ENCODE results near the gene AGAP2. TPM values are rescaled to one million over a fixed set of nuclear protein-coding genes. Genes with fewer than 3 reads are reported as not detected.

The AGAP2 gene
- polyA plus RNA-seq, 1 experiment: 0.05 TPM

DNA sequence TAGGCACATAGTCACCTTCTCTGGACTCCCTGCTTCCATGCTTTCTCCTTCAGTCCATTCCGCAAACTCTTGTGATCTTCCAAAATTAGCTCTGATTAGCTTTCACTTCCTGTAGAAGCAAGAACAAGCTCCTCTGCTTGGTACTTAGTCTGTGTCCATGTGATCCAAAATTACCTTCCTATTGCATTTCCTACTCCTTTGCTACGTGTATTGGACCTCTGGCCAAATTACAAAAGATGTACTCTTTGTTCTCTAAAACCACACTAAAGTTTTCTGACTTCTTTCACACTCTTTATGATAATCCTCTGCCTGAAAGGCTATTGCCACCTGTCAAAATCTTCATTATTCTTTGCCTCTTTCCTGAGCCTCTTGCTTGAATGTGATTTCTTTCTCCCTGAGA, 43.3 kb upstream of the AGAP2 start:
- H3K27me3 ChIP-seq (ENCODE audit: control insufficient read depth, insufficient read depth, low read length): no peaks in the 10 kb centered on the region
- H3K36me3 ChIP-seq (ENCODE audit: control insufficient read depth, insufficient read depth, low read length): peaks cover 9% of the 10 kb centered on the region
- DNase-seq (ENCODE audit: low read depth): no peak
- no peak overlapping the region for H3K4me3 ChIP-seq (ENCODE audit: low read depth, low read length)
- TF ChIP-seq, protein P1, sequence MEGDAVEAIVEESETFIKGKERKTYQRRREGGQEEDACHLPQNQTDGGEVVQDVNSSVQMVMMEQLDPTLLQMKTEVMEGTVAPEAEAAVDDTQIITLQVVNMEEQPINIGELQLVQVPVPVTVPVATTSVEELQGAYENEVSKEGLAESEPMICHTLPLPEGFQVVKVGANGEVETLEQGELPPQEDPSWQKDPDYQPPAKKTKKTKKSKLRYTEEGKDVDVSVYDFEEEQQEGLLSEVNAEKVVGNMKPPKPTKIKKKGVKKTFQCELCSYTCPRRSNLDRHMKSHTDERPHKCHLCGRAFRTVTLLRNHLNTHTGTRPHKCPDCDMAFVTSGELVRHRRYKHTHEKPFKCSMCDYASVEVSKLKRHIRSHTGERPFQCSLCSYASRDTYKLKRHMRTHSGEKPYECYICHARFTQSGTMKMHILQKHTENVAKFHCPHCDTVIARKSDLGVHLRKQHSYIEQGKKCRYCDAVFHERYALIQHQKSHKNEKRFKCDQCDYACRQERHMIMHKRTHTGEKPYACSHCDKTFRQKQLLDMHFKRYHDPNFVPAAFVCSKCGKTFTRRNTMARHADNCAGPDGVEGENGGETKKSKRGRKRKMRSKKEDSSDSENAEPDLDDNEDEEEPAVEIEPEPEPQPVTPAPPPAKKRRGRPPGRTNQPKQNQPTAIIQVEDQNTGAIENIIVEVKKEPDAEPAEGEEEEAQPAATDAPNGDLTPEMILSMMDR (IDR thresholded peaks at IDR 0.05; ENCODE audit: insufficient read depth, low read depth, low read length): no peak
- POLR2A ChIA-PET: interaction anchor here (0.6 kb wide), 1 partner anchor 51 kb away, joined by 3 read pairs; no protein-coding TSS in a partner anchor
- CTCF ChIA-PET: interaction anchor here (0.5 to 1.1 kb wide), 5 partner anchors 10 to 457 kb away, joined by 3 to 5 read pairs (median 4); partner anchors contain the start of genes EEF1AKMT3 and METTL1

DNA sequence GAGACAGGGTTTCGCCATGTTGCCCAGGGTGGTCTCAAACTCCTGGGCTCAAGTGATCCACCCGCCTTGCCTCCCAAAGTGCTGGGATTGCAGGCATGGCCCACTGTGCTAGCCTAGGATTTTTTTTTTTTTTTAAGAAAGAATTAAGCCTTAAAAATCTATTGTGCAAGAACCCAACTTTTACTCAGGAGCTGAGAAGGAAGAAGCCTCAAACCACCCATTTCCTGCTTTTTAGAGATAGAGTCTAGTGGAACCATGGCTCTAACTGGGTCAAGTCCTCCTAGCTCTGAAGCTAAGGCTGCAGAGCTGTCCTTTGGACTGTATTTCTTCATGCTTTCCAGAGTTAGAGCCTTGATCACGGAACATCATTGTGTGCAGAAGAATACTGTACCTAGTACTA, 42.7 kb upstream of the AGAP2 start:
- TF ChIP-seq, protein P1 (IDR thresholded peaks at IDR 0.05; ENCODE audit: insufficient read depth, low read depth, low read length): no peak
- Histone ChIP-seq H3K27me3 (ENCODE audit: control insufficient read depth, insufficient read depth, low read length) (no peaks in the 10 kb centered on the region), H3K36me3 (ENCODE audit: control insufficient read depth, insufficient read depth, low read length) (peaks cover 9% of the 10 kb centered on the region), H3K4me3 (ENCODE audit: low read depth, low read length) (no peak overlapping the region)
- ChIA-PET CTCF (interaction anchor here (1.0 to 1.2 kb wide), 5 partner anchors 9 to 124 kb away, joined by 3 to 5 read pairs (median 4); partner anchors contain the start of genes EEF1AKMT3 and METTL1), POLR2A (interaction anchor here (0.6 kb wide), 1 partner anchor 51 kb away, joined by 3 read pairs; no protein-coding TSS in a partner anchor)
- DNase-seq (ENCODE audit: low read depth): no peak

GRCh38 chr12:57780284-57780897, 41.8 kb upstream of the AGAP2 start:
- ChIA-PET POLR2A (no interaction called here), CTCF (interaction anchor here (1.0 to 1.2 kb wide), 2 partner anchors 22 to 28 kb away, joined by 3 to 4 read pairs; partner anchors contain the start of gene CDK4)
- TF ChIP-seq, protein P1 (IDR thresholded peaks at IDR 0.05; ENCODE audit: insufficient read depth, low read depth, low read length): no peak
- H3K36me3 ChIP-seq (ENCODE audit: control insufficient read depth, insufficient read depth, low read length): peaks cover 6% of the 10 kb centered on the region
- no peaks in the 10 kb centered on the region for H3K27me3 ChIP-seq (ENCODE audit: control insufficient read depth, insufficient read depth, low read length)
- DNase-seq (ENCODE audit: low read depth): no peak
- H3K4me3 ChIP-seq (ENCODE audit: low read depth, low read length): no peak overlapping the region

GRCh38 chr12:57779736-57780135, 41.2 kb upstream of the AGAP2 start:
- TF ChIP-seq, protein P1 (IDR thresholded peaks at IDR 0.05; ENCODE audit: insufficient read depth, low read depth, low read length): no peak
- no peaks in the 10 kb centered on the region for H3K27me3 ChIP-seq (ENCODE audit: control insufficient read depth, insufficient read depth, low read length)
- DNase-seq (ENCODE audit: low read depth): no peak
- H3K36me3 ChIP-seq (ENCODE audit: control insufficient read depth, insufficient read depth, low read length): peaks cover 6% of the 10 kb centered on the region
- ChIA-PET CTCF (interaction anchor here (1.0 to 1.2 kb wide), 2 partner anchors 23 to 28 kb away, joined by 3 to 4 read pairs; partner anchors contain the start of gene CDK4), POLR2A (no interaction called here)
- no peak overlapping the region for H3K4me3 ChIP-seq (ENCODE audit: low read depth, low read length)

- TF ChIP-seq, protein P1 (IDR thresholded peaks at IDR 0.05; ENCODE audit: insufficient read depth, low read depth, low read length): no peak
- CTCF ChIA-PET: no interaction called here
- peaks cover 6% of the 10 kb centered on the region for H3K36me3 ChIP-seq (ENCODE audit: control insufficient read depth, insufficient read depth, low read length)
- DNase-seq (ENCODE audit: low read depth): no peak
- POLR2A ChIA-PET: interaction anchor here (0.8 kb wide), 1 partner anchor 16 kb away, joined by 4 read pairs; no protein-coding TSS in a partner anchor
- H3K27me3 ChIP-seq (ENCODE audit: control insufficient read depth, insufficient read depth, low read length): no peaks in the 10 kb centered on the region
- H3K4me3 ChIP-seq (ENCODE audit: low read depth, low read length): no peak overlapping the region
Measured at GRCh38 chr12:57777911-57778310, 39.4 kb upstream of the AGAP2 start.
